NCI-H524 treated with DMSO at 0.1 percent for 48 hours (cell line): Measurements from ENCODE around the gene DRC7.
"Not testable (repeated sequence)": the region's sequence is repeated elsewhere in the genome, so short reads cannot be mapped to it uniquely, and the experiment has no call there.

Experiments
- DNase-seq: peaks from one replicate; lab custom pipeline; 2025; lab: John Stamatoyannopoulos, UW

DRC7 gene

DNA sequence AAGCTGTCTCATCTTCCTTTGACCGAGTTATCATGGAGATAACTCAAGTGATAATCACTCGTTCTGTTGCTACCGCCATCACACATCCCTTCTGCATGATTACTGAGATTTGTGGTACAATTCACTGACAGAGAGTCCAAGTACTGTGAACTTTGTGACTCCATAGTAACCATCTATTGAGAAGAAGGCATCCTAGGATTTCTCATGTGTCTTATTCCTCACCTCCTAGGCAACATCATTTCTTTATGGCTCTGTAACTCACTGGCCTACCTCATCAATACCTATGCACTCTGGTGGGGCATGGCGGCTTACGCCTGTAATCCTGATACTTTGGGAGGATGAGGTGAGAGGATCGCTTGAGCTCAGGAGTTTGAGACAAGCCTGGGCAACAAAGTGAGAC, 19.4 kb downstream of the DRC7 start:
- no peak for DNase-seq

DNA sequence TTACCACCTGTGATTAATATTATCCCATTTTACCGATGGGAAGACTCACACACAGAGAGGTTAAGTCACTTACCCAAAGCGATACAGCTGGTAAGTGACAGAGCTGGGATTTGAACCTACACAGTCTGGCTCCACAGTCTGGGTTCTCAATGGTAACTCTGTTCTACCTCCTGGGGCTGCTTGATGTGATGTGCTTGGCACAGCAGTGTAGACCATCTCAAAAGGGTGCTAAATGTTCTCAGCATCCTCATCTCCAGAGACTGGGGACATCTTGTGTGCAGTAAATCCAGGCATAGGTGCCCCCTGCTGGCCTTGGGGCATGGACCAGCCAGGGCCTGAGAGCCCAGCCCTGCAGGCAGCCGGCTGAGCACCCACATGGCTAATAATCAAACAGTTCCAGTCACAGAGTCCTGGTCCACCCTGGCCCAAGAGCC, 25.6 kb downstream of the DRC7 start:
- peak; percentile 18 for DNase-seq

DNA sequence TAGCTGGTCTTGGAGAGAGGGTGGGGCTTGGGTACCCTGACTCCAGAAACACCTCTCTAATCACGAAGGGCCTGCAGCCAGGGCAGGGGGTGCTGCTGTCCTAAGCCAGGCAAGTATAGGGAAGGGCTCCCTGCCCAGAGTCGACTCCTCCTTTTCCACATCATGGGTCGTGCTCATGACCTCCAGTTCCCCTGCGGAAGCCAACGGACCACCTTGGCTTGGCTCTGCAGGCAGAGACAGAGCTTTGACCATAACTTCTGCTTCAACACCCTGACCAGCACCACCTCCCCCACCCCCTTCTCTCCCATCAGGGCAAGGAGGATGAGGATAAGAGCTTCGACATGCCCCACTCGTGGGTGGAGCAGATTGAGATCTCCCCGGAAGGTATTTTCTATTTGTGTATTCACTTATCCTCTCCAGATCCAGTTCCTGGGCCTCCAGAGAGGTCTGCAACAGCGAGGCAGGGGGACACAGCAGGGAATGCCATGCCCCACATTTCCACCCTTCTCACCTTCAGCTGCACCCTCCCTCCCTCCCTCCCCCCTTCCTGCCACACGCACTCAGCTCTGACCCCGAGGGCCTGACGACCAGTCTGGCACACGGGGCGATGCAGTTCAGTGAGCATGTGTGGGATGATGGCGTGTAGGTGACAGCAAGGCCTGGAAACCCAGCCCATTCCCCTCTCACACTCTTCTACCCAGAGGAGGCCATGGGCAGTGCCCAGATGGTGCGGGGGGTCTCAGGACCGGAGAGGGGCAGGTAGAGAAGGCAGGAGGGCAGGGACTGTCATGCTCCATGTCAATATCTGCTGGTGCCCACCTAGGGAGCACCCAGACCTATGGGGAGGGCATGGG, 27.0 kb downstream of the DRC7 start:
- no peak for DNase-seq

DNA sequence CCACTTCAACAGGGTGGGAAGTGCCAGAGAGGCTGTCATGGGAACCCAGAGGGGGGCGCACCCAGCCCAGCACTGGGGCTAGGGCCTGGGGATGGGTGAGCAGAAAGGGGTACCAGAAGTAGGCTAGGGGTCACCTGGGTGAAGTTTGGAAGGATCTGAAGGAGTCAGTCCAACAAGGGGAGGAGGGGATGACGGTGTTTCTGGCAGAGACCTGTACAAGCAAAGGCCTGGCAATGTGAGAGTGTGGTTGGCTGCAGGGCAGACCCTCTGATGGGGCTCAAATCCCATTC, 27.5 kb downstream of the DRC7 start:
- no peak for DNase-seq

DNA sequence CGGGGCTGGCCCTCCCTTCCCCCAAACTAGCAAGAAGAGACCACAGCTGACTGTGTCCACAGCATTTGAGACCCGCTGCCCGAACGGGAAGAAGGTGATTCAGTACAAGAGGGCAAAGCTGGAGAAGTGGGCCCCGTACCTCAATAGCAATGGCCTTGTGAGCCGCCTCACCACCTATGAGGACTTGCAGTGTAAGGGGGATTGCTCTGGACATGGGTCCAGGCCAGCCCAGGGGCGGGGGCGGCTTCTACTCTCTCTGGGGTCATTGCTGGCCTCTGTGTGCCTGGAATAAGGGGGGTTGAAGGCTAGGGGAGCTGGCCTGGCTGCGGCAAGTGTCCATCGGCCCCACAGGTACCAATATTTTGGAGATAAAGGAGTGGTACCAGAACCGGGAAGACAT, 28.0 kb downstream of the DRC7 start:
- DNase-seq: no peak

DNA sequence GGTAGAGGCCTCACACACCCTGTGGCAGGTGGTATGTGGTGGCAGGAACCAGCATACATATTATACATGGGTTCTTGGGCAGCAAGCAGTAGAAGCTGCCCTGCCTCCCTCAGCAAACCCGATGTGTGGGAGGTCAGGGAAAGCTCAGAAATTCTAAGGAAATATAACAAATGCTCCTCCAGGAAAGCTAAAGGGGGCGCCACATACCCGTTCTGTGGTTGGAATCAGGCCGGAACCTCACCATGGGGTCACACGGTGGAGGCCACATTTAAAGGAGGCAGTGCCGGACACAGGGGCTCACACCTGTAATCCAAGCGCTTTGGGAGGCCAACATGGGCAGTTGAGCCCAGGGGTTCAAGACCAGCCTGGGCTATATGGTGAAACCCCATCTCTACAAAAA, 28.6 kb downstream of the DRC7 start:
- no peak for DNase-seq

DNA sequence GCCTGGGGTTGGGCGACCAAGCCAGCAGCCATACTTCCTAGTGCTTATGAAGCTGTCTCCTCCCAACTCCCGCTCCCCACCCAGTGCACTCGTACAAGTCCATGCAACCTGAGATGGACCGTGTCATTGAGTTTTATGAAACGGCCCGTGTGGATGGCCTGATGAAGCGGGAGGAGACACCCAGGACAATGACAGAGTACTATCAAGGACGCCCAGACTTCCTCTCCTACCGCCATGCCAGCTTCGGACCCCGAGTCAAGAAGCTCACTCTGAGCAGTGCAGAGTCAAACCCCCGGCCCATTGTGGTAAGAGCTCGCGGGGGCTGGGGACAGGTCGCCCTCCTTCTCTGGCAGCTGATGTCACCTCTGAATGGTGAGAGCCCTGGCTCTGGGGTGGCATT, 29.9 kb downstream of the DRC7 start:
- DNase-seq: no peak

DNA sequence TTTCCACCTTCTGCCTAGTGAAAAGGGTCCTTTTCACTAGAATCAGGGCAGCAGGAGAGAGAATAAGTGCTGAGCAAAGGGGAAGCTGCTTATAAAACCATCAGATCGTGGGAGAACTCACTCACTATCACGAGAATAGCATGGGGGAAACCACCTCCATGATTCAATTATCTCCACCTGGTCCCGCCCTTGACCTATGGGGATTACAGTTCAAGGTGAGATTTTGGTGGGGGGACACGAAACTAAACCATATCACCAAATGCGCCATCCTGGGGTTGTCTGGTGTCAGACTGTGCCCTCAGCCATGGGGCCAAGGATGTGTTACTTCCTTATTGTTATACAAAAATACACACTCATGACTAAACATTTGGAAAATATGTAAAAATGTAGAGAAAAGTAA, 30.5 kb downstream of the DRC7 start:
- no peak for DNase-seq

DNA sequence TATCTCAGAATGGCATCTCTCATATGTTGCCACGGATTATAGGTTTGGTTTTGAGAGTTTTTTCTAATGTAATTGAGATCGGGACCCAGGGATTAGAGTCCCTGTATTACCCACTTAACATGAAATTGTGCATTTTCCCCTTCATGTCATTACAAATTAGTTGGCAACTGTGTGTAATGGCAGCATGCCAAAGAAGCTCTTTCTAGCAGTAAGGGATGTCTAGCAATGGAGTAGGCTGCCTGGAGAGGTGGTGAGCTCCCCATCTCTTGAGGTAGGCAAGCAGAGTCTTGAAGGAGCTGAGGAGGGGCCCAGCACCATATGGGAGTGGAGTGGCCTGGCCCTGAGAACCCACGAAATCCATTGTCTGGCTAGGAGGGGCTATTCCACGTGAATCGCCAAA, 30.9 kb downstream of the DRC7 start:
- no peak for DNase-seq

DNA sequence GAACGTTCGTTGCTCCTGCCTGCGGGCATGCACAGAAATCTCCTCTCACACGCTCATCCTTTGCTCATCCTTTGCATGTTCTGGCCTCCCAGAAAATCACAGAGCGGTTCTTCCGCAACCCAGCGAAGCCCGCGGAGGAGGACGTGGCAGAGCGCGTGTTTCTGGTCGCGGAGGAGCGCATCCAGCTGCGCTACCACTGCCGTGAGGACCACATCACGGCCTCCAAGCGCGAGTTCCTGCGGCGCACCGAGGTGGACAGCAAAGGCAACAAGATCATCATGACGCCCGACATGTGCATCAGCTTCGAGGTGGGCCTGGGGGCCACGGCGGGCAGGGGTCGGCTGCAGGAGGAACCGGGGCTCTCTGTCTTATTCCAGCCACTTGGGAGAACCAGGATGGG, 31.4 kb downstream of the DRC7 start:
- DNase-seq: no peak

DNA sequence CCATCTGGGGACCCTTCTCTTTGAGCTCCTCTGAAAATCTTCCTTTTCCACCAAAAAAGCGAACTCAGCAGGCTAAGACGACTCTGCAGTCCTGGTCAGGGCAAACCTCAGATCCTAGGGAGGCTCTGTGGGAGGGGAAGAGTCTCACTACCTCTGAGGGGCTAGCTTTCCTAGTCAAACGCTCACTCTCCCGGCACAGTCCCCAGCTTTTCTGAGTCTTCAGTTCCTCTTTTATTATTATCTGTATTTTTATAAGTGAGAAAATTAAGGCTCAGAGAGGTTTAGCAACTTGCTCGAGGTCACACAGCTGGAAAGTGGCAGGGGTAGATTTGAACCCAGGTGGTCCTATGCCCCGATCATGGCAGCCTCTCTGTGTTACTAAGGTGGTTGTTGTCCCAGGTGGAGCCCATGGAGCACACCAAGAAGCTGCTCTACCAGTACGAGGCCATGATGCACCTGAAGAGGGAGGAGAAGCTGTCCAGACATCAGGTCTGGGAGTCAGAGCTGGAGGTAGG, 31.9 kb downstream of the DRC7 start:
- DNase-seq: no peak

DNA sequence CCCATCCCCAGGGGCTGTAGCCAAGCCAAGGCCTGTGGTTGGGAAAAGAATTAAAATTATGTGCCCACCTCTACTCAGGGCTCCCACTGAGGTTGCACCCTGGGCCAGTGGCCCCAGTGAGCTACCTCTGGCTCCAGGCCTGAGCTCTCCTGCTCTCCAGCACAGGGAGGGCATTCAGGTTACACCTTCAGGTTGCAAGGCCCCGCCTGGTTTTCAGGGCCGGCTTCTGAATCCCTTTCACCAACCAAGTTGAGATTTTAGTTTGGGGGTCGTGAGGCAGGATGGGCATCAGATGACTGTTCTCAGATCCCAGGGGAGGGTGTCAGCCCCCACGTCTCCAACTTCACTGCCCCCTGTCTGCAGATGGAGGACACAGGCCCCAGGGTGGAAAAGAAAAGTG, 33.0 kb downstream of the DRC7 start:
- DNase-seq: no peak

DNA sequence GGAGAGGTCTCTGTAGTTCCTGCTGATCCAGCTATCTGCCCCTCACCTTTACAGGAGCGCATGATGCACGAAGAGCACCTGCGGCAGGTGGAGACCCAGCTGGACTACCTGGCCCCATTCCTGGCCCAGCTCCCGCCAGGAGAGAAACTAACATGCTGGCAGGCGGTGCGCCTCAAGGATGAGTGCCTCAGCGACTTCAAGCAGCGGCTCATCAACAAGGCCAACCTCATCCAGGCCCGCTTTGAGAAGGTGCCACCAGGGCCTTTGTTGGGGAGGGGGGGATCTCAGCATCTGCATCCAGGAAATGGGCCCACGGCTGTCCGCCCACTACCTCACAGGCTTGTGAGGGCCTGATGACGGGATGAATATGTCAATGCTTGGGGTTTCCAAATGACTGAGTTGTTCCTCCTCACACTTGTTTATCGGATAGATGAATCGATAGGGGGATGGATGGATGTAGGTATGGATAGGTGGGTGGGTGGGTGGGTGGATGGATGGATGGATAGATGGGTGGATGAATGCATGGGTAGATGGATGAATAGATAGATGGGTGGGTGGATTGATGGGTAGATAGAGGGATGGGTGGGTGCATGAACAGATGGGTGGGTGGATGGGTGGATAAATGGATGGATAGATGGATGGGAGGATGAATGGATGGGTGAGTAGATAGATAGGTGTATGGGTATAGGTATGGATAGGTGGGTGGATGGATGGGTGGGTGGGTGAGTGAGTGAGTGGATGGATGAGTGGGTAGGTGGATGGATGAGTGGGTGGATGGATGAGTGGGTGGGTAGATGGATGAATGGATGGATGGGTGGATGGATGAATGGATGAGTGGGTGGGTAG, 34.0 kb downstream of the DRC7 start:
- DNase-seq: no peak

DNA sequence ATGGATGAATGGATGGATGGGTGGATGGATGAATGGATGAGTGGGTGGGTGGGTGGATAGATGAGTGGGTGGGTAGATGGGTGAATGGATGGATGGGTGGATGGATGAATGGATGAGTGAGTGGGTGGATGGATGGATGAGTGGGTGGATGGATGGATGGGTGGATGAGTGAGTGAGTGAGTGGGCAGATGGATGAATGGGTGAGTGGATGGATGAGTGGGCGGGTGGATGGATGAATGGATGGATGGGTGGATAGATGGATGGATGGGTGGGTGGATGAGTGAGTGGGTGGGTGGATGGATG, 34.5 kb downstream of the DRC7 start:
- no peak for DNase-seq

DNA sequence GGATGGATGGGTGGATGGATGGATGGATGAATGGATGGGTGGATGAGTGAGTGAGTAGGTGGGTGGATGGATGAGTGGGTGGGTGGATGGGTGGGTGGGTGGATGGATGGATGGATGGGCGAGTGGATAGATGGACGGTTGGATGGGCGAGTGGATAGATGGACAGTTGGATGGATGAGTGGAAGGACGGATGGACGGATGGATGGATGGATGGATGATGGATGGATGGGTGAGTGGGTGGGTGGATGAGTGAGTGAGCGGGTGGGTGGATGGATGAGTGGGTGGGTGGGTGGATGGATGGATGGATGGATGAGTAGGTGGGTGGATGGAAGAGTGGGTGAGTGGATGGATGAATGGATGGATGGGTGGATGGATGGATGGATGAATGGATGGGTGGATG, 35.2 kb downstream of the DRC7 start:
- DNase-seq: not testable (repeated sequence)

DNA sequence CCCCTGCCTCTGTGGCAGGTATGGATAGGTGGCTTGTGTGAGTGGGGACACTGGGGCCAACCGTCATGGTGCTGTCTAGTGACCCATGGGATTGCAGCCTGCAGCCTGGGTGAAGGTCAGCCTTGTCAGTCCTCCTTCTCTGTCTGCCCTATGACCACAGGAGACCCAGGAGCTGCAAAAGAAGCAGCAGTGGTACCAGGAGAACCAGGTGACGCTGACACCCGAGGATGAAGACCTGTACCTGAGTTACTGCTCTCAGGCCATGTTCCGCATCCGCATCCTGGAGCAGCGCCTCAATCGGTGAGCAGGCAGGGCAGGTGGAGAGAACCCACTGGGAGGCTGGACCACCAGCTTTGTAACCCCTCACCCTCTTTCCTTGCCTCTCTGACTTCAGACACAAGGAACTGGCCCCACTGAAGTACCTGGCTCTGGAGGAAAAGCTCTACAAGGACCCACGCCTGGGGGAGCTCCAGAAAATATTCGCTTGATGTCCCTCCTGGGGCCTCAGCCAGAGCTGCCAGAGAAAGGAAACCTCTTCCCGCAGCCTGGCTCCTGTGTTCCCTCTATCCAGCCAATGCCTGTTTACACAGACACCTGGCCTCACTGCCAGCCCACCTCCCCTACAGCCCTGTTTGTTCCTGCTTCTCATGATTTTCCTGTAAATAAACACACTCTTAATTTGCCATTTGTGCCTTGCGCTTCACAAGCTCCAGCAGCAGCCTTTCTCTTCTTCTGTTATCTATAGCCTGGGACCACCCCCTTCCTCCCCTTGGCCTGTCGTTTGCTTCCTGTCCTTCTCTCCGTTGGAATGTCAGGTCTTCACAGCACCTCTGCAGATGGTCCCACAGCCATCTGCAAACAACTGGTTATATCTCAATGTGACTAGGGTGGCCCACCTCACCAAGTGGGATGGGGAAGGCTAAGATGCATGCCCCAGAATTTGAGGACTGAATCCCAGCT, 36.4 kb downstream of the DRC7 start:
- no peak for DNase-seq

DNA sequence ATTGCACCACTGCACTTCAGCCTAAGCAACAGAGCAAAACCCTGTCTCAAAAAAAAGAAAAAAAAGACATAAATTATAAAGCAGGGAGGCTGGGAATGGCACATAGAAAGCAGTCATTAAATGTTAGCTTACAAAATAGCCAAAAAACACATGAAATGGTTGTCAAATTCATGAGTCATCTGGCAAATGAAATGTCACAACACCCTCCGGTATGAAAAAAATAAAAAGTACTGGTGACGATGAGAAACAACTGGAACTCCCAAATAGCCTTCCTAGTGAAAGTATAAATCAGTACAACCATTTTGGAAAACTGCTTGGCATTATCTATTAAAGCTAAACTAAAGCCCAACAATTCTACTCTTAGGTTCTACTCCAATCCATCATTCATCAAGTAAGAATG, 37.4 kb downstream of the DRC7 start:
- no peak for DNase-seq

DNA sequence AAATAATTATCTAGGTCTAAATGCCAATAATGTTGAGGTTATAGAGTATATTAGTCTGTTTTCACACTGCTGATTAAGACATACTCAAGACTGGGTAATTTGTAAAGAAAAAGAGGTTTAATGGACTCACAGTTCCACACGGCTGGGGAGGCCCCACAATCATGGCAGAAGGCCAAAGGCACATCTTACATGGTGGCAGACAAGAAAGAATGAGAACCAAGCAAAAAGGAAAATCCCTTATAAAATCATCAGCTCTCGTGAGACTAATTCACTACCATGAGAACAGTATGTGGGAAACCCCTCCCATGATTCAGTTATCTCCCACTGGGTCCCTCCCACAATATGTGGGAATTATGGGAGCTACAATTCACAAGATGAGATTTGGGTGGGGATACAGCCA, 38.1 kb downstream of the DRC7 start:
- no peak for DNase-seq

DNA sequence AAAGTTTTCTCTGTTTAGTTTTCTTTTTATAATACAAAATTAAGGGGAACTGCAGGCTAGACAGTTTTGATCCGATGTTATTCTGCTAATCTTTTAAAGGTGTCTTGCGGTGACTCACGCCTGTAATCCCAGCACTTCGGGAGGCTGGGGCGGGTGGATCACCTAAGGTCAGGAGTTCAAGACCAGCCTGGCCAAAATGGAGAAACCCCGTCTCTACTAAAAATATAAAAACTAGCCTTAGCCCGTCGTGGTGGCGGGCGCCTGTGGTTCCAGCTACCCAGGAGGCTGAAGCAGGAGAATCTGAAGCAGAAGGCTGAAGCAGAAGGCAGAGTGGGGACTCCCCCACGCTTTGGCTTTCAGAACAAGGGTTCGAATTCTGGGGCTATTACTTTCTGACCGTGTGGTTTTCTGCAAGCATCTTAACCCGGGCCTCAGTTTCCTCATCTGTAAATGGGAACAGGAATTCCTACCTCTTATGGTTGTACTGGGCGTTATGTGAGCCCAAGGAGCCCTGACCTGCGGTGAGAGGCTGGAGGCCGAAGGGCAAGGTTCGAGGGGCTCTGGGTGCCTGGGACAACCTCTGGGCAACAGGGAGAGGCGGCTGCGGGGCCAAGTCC, 39.8 kb downstream of the DRC7 start:
- DNase-seq: no peak

DNA sequence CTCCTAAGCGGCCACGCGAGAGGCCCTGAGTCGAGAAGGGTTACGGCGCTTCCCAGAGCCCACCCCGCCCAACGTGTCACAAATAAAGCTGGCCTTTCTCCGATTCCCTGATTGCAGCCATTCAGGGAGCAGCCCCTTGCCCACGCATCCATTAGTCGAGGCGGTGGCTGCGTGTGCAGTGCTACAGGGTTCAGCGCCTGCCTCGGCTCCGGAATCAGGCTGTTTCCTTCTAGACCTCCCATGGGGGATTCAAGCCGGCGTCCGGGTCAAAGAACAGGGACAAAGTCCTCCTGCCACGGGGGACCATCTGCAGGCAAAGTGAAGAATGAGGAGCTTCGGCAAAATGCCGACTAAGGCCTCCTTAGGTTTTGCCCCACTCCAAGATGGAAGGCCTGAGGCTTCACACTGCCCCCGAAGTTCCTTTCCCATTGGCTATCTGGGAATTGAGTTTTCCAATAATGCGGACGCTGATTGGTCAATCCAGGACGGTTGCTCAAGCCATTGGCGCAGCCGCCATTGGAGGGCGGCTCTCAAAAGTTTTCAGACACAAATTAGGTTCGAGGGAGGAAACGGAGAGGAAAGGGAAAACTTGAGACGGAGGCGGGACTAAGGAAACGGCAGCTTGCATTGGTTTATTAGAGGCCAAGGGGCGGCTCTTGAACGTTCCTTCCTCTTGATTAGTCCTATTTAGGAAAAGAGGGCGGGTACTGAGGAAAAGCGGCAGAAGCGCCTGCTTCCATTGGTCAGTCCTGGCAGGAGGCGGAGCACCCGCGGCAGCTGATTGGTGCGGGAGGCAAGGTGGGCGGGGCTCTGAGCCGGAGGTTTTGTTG, 40.5 kb downstream of the DRC7 start:
- DNase-seq: peak; percentile 100
